Mammary microvascular endothelial cell (primary cell): ENCODE results near the gene IGLL1. TPM values are rescaled to one million over a fixed set of nuclear protein-coding genes. Genes with fewer than 3 reads are reported as not detected.

ENCODE experiments used
- total RNA-seq: library from RNA; depleted of rRNA; stranded (reverse); fragments of >200 nt; gene quantifications from 2 replicates; pipeline ENCODE4 v1.2.3, GENCODE V29; 2015

The IGLL1 gene
- not detected in 2 replicates for total RNA-seq

DNA sequence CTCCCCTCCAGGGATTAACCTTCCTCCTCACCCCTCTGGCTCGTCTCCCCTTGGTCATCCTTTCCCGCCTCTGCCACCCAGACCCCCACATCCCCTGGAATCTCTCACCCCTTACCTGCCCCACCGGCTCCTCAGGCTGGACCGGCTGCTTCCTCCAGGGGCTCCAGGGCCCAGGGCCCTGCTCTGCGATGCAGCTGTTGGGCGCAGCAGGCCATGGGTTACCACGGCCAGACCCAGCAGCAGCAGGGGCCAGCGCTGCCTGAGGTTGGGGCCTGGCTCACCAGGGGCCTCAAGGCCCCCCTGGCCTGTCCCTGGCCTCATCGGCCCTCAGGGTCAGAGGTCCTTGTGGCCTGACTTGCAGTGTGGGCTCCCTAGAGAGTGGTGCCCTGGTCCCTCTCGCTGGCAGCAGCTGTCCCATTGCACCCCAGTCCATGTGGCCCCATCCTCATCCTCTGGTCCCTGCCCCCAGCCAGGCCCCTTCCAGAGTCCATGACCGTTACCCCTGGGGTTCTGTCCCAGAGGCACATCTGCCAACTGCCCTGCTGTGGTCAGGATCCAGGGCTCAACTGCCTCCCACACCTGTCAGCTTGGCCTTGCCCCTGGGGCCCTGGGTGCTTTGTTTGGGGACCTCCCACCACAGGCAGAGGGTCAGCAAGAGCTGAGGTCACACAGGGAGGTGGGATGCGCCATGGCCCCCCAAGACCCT, at the start of gene IGLL1:
Gene IGLL1, minus strand, starts transcription at position 421 of the 706 bp plus-strand sequence. Its CDS starts 100 bp downstream, at position 321.

Other genes with a start within 250 kb of the IGLL1 start
- gene DRICH1, start 52.0 kb upstream of the IGLL1 start, total RNA-seq, result not detected in 2 replicates
- not detected in 2 replicates for gene RGL4, start 110.7 kb upstream of the IGLL1 start, total RNA-seq
- 2.2 and 2.7 TPM in 2 replicates for gene ZNF70, start 170.8 kb upstream of the IGLL1 start, total RNA-seq
- not detected in 2 replicates for gene VPREB3, start 174.1 kb upstream of the IGLL1 start, total RNA-seq
- not detected in 2 replicates for gene C22orf15, start 182.7 kb upstream of the IGLL1 start, total RNA-seq
- gene CHCHD10, start 187.7 kb upstream of the IGLL1 start, total RNA-seq, result 8.1 and 23.5 TPM in 2 replicates
- gene MMP11, start 192.6 kb upstream of the IGLL1 start, total RNA-seq, result 4.1 and 5.2 TPM in 2 replicates
- 111 and 119 TPM in 2 replicates for gene SMARCB1, start 206.7 kb upstream of the IGLL1 start, total RNA-seq